HG03025 (cell line): Measurements from ENCODE around the gene RIMKLA.
A peak's percentile ranks its signal among the peaks of the same experiment; 100 is the strongest.

Experiments used
- ATAC-seq: cut with Tn5 transposase; IDR thresholded peaks from one replicate; pipeline ENCODE4 v1.9.1; 2021; ENCODE audit warnings: mild to moderate bottlenecking, moderate library complexity; ENCODE audit not compliant: unreplicated experiment, low FRiP score

The RIMKLA gene, protein sequence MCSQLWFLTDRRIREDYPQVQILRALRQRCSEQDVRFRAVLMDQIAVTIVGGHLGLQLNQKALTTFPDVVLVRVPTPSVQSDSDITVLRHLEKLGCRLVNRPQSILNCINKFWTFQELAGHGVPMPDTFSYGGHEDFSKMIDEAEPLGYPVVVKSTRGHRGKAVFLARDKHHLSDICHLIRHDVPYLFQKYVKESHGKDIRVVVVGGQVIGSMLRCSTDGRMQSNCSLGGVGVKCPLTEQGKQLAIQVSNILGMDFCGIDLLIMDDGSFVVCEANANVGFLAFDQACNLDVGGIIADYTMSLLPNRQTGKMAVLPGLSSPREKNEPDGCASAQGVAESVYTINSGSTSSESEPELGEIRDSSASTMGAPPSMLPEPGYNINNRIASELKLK

DNA sequence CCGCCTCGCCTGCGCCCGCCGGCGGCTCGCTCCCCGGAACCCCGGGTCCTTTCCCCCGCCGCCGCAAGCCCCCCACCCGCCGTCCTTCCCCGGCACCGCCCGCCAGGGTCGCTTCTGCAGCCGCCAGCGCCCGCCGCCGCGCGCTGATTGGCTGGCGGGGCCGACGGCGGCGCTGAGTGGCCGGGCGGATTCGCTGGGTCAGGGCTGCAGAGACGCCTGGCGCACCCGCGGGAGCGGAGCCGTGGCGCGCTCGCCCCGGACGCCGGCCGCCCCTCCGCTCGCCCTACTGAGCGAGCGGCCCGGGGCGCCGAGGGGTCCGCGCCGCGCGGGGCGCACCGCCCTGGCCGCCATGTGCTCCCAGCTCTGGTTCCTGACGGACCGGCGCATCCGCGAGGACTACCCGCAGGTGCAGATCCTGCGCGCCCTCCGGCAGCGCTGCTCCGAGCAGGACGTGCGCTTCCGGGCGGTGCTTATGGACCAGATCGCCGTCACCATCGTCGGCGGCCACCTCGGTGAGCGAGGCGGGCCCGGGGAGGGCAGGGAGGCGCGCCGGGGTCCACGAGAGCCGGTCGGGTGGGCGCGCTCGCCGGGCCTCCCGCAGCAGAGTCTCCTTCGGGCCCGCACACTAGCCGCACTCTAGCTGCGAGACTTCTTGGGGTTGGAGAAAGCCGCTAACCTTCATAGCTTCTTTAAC is at the start of gene RIMKLA:
Gene RIMKLA, plus strand, starts transcription at position 207 of the 694 bp plus-strand sequence. Its CDS starts 143 bp downstream, at position 350.
- peak; percentile 73 for ATAC-seq

DNA sequence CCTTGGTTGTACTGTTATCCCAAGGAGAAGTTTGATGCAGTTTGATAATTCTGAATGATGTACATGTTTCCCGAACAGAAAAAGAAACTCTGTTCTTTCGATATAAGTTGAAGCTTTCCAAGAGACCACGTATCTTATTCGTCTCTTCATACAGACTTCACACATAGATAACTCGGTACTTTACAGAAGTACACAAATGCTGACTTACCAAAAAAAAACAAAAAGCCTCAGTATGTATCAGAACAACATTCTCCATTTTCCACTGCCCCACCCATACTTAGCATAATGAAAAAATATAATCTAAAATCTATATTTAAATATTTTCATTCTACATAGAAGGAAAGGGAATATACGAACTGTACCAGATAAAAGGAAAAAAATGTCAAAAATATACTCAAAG is 47.7 kb upstream of the RIMKLA start:
- ATAC-seq: no peak

DNA sequence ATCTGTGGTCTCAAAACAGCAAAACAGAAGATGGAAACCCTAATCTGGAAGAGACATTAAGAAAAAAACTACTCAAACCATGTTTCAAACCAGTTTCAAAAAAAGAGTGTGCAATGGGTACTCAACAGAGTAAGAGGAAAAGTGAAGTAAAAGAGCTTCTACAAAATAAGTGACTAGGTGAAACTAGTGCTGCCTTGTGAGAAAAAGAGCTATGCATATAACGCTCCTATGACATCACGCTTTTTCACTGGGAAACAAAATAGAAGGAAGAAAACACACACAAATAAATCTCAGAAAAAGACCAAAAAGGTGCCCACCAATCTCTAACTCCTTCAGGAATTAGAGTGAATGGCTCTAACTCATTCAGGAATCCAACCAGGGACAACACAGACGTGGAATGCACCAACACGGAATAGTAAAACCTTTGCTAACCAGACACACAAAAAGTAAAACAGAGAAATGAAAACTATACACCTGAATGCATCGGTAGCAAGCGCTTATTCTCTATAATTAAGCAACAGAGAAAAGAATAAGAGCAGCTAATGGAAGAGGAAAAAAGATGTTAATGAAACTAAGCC is 46.8 kb upstream of the RIMKLA start:
- ATAC-seq: no peak

GRCh38 chr1:42334240-42335049 is 46.1 kb upstream of the RIMKLA start:
- ATAC-seq: peak; percentile 54

GRCh38 chr1:42335050-42335808 is 45.4 kb upstream of the RIMKLA start, which contains the start of gene FOXJ3:
Gene FOXJ3, minus strand, starts transcription at chr1:42335235. Its CDS starts 24,142 bp downstream, at chr1:42311093.
- peak; percentile 65 for ATAC-seq

- no peak for ATAC-seq
Observed at GRCh38 chr1:42335809-42336518, 44.6 kb upstream of the RIMKLA start.

DNA sequence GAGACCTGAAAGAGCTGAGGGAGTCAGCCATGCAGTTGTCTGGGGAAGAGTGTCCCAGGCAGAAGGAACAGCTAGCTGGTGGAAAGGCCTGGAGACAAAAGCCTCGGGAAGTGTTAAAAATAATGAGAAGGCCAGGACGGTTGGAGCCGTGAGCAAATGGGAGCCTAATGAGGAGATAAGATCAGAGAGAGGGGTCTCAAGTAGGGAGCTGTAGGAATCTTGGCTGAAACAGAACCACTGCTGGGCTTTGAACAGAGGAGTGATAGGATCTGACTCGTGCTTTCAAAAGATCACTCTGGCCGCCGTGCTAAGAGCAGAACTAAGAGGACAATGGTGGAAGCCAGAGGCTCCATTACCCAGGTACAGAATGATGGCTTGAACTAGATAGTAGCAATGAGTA is 43.6 kb upstream of the RIMKLA start:
- no peak for ATAC-seq

- no peak for ATAC-seq
Observed at GRCh38 chr1:42340093-42340492, 40.5 kb upstream of the RIMKLA start.

GRCh38 chr1:42340901-42341300 is 39.7 kb upstream of the RIMKLA start:
- ATAC-seq: no peak

DNA sequence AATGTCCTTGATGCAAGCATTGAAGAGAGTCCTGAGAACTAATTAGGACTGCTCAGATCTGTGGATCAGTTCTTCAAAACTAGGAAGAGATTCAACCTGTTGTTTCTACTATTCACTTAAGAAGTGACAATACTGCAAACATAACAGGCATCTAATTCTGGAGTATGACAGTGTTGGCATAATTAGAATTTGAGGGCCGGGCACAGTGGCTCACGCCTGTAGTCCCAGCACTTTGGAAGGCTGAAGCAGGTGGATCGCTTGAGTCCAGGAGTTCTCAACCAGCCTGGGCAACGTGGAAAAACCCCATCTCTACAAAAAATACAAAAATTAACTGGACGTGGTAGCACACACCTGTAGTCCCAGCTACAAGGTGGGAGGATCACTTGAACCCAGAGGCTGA is 37.5 kb upstream of the RIMKLA start:
- ATAC-seq: no peak

DNA sequence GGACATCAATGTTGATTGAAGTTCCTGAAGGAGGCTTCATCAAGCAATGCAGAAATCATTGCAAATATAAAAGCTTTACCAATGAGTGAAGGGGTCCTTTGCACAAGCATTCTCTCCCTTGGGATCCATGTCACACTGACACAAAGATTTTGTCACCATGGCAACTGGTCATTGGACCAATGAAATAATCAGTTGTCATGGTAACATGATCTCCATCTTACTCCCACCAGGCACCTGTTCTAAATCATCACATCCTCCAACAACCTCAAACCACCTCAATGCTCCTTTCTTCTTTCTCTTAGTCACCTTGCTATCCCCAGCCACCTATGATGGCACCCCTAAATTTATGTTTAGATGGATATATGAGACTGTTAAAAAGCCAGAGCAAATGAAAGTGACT is 32.1 kb upstream of the RIMKLA start:
- no peak for ATAC-seq

DNA sequence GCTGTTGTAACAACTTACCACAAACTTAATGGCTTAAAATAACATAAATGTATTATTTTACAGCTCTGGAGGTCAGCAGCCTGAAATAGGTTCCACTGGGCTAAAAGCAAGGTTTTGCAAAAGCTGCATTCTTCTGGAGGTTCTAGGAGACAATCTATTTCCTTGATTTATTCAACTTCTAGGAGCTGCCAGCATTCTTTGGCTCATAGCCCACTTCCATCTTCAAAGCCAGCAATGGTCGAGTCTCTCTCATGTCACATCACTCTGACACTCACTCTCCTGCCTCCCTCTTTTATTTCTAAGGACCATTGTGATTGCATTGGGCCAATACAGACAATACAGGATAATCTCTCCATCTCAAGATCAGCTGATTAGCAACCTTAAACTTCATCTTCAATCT is 30.5 kb upstream of the RIMKLA start:
- no peak for ATAC-seq

DNA sequence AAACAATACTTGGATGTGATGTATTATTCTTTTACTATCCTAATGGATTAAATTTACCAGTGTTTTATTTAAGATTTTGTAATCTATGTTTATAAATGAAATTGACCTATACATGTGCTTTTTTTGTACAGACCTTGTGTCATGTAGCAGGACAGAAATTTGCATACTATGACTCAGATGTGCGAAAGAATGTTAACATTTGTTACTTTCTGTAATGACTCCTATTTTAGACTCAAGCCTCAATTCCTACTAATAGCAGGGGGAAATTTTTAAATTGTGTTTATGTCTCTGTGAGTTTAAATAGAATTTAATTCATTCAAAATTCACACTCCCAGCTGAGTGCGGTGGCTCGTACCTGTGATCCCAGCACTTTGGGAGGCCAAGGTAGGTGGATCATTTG is 21.8 kb upstream of the RIMKLA start:
- ATAC-seq: no peak

GRCh38 chr1:42359466-42359865 is 21.1 kb upstream of the RIMKLA start:
- no peak for ATAC-seq

GRCh38 chr1:42364089-42364488 is 16.5 kb upstream of the RIMKLA start:
- no peak for ATAC-seq

- ATAC-seq: no peak
Observed at GRCh38 chr1:42364542-42364941, 16.1 kb upstream of the RIMKLA start.

- ATAC-seq: no peak
Observed at GRCh38 chr1:42365118-42365517, 15.5 kb upstream of the RIMKLA start.

DNA sequence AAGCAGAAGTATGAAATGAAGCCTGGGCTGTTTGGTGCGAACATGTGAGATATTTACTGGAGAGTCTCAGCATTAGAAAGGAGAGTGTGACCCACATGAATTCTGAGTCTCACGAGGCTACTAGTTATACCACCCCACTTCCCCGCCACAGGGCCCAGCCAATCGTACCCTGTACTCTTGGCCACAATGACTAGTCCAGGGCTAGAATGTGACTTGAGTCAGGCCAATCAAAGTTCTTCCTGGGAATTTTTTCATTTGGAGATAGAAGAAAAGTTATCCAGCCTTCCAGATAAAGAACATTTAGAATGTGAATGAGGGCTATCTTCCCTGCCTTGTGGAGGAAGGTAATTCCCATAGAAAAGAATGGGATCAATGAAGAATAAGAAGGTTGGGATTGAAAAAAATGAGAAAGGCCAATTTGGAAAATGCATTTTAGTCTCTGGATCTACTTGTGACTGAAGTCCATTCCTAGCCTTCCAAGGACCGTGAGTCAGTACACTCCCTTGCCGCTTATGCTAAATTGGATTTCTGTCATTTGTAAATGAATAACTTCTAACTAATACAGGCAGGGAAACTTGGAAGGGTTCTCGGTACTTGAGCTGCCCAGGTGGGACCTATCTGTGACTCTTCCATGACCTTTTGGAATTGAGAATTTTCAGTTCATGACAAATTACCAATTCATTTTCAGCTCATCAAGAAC is 12.3 kb upstream of the RIMKLA start:
- no peak for ATAC-seq

DNA sequence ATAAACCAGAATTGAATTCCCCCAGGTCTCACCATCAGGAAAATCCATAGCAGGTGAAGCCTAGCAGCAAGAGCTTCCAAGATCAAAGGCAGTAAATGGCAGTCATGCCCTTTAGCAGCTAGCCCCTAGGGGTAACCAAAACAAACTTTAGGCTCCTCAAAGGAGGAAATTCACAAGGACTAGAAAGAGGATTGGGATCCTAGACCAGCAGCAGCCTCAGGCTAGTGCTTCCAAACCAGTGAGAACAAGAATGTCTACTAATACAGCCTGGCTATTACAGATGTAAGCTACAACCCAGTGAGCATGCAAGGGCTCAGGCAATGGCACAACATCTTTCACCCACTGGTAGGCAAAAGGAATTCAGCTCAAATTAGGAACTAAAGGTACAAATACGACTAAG is 11.1 kb upstream of the RIMKLA start:
- no peak for ATAC-seq
